Nephron progenitor cell (in vitro differentiated cells): Measurements from ENCODE around the gene COL26A1.

Source experiments
- DNase-seq: peaks from one replicate; pipeline ENCODE4 v3.0.0; 2021
- H3K27ac Mint-ChIP-seq: 2 replicates; pipeline ENCODE4 v1.8.0; 2021; ENCODE audit warnings: mild to moderate bottlenecking, moderate library complexity, mixed read lengths
- H3K27me3 Mint-ChIP-seq: 2 replicates; pipeline ENCODE4 v1.8.0; 2021; ENCODE audit warnings: mild to moderate bottlenecking, low read depth, mixed read lengths; ENCODE audit not compliant: poor library complexity
- H3K36me3 Mint-ChIP-seq: 2 replicates; pipeline ENCODE4 v1.8.0; 2021; ENCODE audit warnings: low read depth, mixed read lengths
- H3K4me1 Mint-ChIP-seq: 2 replicates; pipeline ENCODE4 v1.8.0; 2021; ENCODE audit warnings: mixed read lengths
- H3K4me3 Mint-ChIP-seq: 2 replicates; pipeline ENCODE4 v1.8.0; 2021; ENCODE audit warnings: mild to moderate bottlenecking, moderate library complexity, mixed read lengths
- H3K9me3 Mint-ChIP-seq: 2 replicates; pipeline ENCODE4 v1.8.0; 2021; ENCODE audit warnings: mild to moderate bottlenecking, moderate library complexity, mixed read lengths
- CTCF ChIP-seq: fragments of 200-600 bp; sonication (generic); IDR thresholded peaks from 2 replicates; pipeline ENCODE4 v1.5.0; 2021; ENCODE audit warnings: antibody characterized with exemption

Gene COL26A1

GRCh38 chr7:101534015-101534803, 171.5 kb downstream of the COL26A1 start:
- H3K27ac Mint-ChIP-seq: no peak overlapping the region
- no peak for TF ChIP-seq CTCF
- H3K36me3 Mint-ChIP-seq: peaks cover 24% of the 10 kb centered on the region
- H3K4me3 Mint-ChIP-seq: no peak overlapping the region
- peaks cover 40% of the 10 kb centered on the region for H3K4me1 Mint-ChIP-seq
- no peak for DNase-seq
- H3K9me3 Mint-ChIP-seq: no peaks in the 10 kb centered on the region
- no peaks in the 10 kb centered on the region for H3K27me3 Mint-ChIP-seq

- no peak for TF ChIP-seq CTCF
- H3K36me3 Mint-ChIP-seq: peaks cover 18% of the 10 kb centered on the region
- H3K4me1 Mint-ChIP-seq: peaks cover 38% of the 10 kb centered on the region
- no peak overlapping the region for H3K27ac Mint-ChIP-seq
- H3K9me3 Mint-ChIP-seq: no peaks in the 10 kb centered on the region
- H3K27me3 Mint-ChIP-seq: no peaks in the 10 kb centered on the region
- no peak overlapping the region for H3K4me3 Mint-ChIP-seq
- no peak for DNase-seq
Measured at GRCh38 chr7:101534873-101535272, 172.2 kb downstream of the COL26A1 start.

- H3K9me3 Mint-ChIP-seq: no peaks in the 10 kb centered on the region
- no peak for TF ChIP-seq CTCF
- no peak overlapping the region for H3K27ac Mint-ChIP-seq
- no peak for DNase-seq
- H3K27me3 Mint-ChIP-seq: no peaks in the 10 kb centered on the region
- H3K4me1 Mint-ChIP-seq: peaks cover 35% of the 10 kb centered on the region
- no peak overlapping the region for H3K4me3 Mint-ChIP-seq
- peaks cover 14% of the 10 kb centered on the region for H3K36me3 Mint-ChIP-seq
Measured at GRCh38 chr7:101535351-101535751, 172.7 kb downstream of the COL26A1 start.

- H3K4me3 Mint-ChIP-seq: no peak overlapping the region
- H3K9me3 Mint-ChIP-seq: no peaks in the 10 kb centered on the region
- peaks cover 14% of the 10 kb centered on the region for H3K36me3 Mint-ChIP-seq
- TF ChIP-seq CTCF: no peak
- peak overlapping the region; percentile 66 for H3K27ac Mint-ChIP-seq
- H3K27me3 Mint-ChIP-seq: no peaks in the 10 kb centered on the region
- DNase-seq: no peak
- peaks cover 31% of the 10 kb centered on the region for H3K4me1 Mint-ChIP-seq
Measured at GRCh38 chr7:101536232-101536631, 173.6 kb downstream of the COL26A1 start.

- Mint-ChIP-seq H3K27ac (no peak overlapping the region), H3K4me1 (peaks cover 27% of the 10 kb centered on the region), H3K27me3 (no peaks in the 10 kb centered on the region), H3K36me3 (peaks cover 14% of the 10 kb centered on the region), H3K4me3 (no peak overlapping the region), H3K9me3 (no peaks in the 10 kb centered on the region)
- TF ChIP-seq CTCF: no peak
- no peak for DNase-seq
Measured at GRCh38 chr7:101536668-101537067, 174.0 kb downstream of the COL26A1 start.

- no peak for TF ChIP-seq CTCF
- H3K4me1 Mint-ChIP-seq: peaks cover 21% of the 10 kb centered on the region
- no peak for DNase-seq
Measured at GRCh38 chr7:101537205-101537604, 174.5 kb downstream of the COL26A1 start.

More at GRCh38 chr7:101537205-101537604, 174.5 kb downstream of the COL26A1 start:
- no peaks in the 10 kb centered on the region for H3K9me3 Mint-ChIP-seq
- peaks cover 14% of the 10 kb centered on the region for H3K36me3 Mint-ChIP-seq
- no peak overlapping the region for H3K4me3 Mint-ChIP-seq
- H3K27me3 Mint-ChIP-seq: no peaks in the 10 kb centered on the region
- no peak overlapping the region for H3K27ac Mint-ChIP-seq
